ENCODE measurements around the gene RBFOX1.

RBFOX1 gene

GRCh38 chr16:7333180-7333725 is 608 bp downstream of the RBFOX1 start:
- Histone ChIP-seq H3K9me3 (ENCODE audit: control insufficient read depth in 2 of 2, low read length in 2 of 2) (no peaks in the 10 kb centered on the region), H3K4me3 (ENCODE audit: low read length in 2 of 2) (no peak overlapping the region), H3K36me3 (ENCODE audit: control insufficient read depth in 2 of 2, insufficient read depth in 2 of 2, low read length in 2 of 2) (no peaks in the 10 kb centered on the region), H3K27me3 (ENCODE audit: control insufficient read depth in 1 of 2, insufficient read depth in 2 of 2, low read length in 2 of 2) (peaks cover 0 to 3% of the 10 kb centered on the region in 2 donors), H3K4me1 (ENCODE audit: control insufficient read depth, insufficient read depth, low read length) (no peaks in the 10 kb centered on the region), H3K27ac (ENCODE audit: low read length) (no peak overlapping the region), H3K9ac (ENCODE audit: low read length in 2 of 2) (no peak overlapping the region)

- Histone ChIP-seq H3K36me3 (ENCODE audit: control insufficient read depth in 2 of 2, insufficient read depth in 2 of 2, low read length in 2 of 2) (no peaks in the 10 kb centered on the region), H3K4me1 (ENCODE audit: control insufficient read depth, insufficient read depth, low read length) (no peaks in the 10 kb centered on the region), H3K9me3 (ENCODE audit: control insufficient read depth in 2 of 2, low read length in 2 of 2) (no peaks in the 10 kb centered on the region), H3K27me3 (ENCODE audit: control insufficient read depth in 1 of 2, insufficient read depth in 2 of 2, low read length in 2 of 2) (peaks cover 0 to 3% of the 10 kb centered on the region in 2 donors), H3K4me3 (ENCODE audit: low read length in 2 of 2) (no peak overlapping the region), H3K27ac (ENCODE audit: low read length) (no peak overlapping the region), H3K9ac (ENCODE audit: low read length in 2 of 2) (no peak overlapping the region)
Measured at GRCh38 chr16:7334801-7335560, 2.3 kb downstream of the RBFOX1 start.

GRCh38 chr16:7335991-7336634 is 3.5 kb downstream of the RBFOX1 start:
- peaks cover 0 to 3% of the 10 kb centered on the region in 2 donors for H3K27me3 ChIP-seq (ENCODE audit: control insufficient read depth in 1 of 2, insufficient read depth in 2 of 2, low read length in 2 of 2)

GRCh38 chr16:7336742-7337141 is 4.1 kb downstream of the RBFOX1 start:
- Histone ChIP-seq H3K4me1 (ENCODE audit: control insufficient read depth, insufficient read depth, low read length) (no peaks in the 10 kb centered on the region), H3K9me3 (ENCODE audit: control insufficient read depth in 2 of 2, low read length in 2 of 2) (no peaks in the 10 kb centered on the region), H3K36me3 (ENCODE audit: control insufficient read depth in 2 of 2, insufficient read depth in 2 of 2, low read length in 2 of 2) (no peaks in the 10 kb centered on the region), H3K27me3 (ENCODE audit: control insufficient read depth in 1 of 2, insufficient read depth in 2 of 2, low read length in 2 of 2) (peaks cover 0 to 3% of the 10 kb centered on the region in 2 donors), H3K9ac (ENCODE audit: low read length in 2 of 2) (no peak overlapping the region), H3K4me3 (ENCODE audit: low read length in 2 of 2) (no peak overlapping the region), H3K27ac (ENCODE audit: low read length) (no peak overlapping the region)

More at GRCh38 chr16:7335991-7336634, 3.5 kb downstream of the RBFOX1 start:
- Histone ChIP-seq H3K9ac (ENCODE audit: low read length in 2 of 2) (no peak overlapping the region), H3K36me3 (ENCODE audit: control insufficient read depth in 2 of 2, insufficient read depth in 2 of 2, low read length in 2 of 2) (no peaks in the 10 kb centered on the region), H3K27ac (ENCODE audit: low read length) (no peak overlapping the region), H3K9me3 (ENCODE audit: control insufficient read depth in 2 of 2, low read length in 2 of 2) (no peaks in the 10 kb centered on the region), H3K4me1 (ENCODE audit: control insufficient read depth, insufficient read depth, low read length) (no peaks in the 10 kb centered on the region), H3K4me3 (ENCODE audit: low read length in 2 of 2) (no peak overlapping the region)

GRCh38 chr16:7338826-7339225 is 6.2 kb downstream of the RBFOX1 start:
- H3K9me3 ChIP-seq (ENCODE audit: control insufficient read depth in 2 of 2, low read length in 2 of 2): no peaks in the 10 kb centered on the region
- H3K4me3 ChIP-seq (ENCODE audit: low read length in 2 of 2): no peak overlapping the region
- H3K27me3 ChIP-seq (ENCODE audit: control insufficient read depth in 1 of 2, insufficient read depth in 2 of 2, low read length in 2 of 2): peaks cover 3 to 5% of the 10 kb centered on the region in 2 donors
- H3K9ac ChIP-seq (ENCODE audit: low read length in 2 of 2): no peak overlapping the region
- H3K36me3 ChIP-seq (ENCODE audit: control insufficient read depth in 2 of 2, insufficient read depth in 2 of 2, low read length in 2 of 2): no peaks in the 10 kb centered on the region
- no peak overlapping the region for H3K27ac ChIP-seq (ENCODE audit: low read length)
- no peaks in the 10 kb centered on the region for H3K4me1 ChIP-seq (ENCODE audit: control insufficient read depth, insufficient read depth, low read length)

GRCh38 chr16:7339700-7340099 is 7.1 kb downstream of the RBFOX1 start:
- no peak overlapping the region for H3K9ac ChIP-seq (ENCODE audit: low read length in 2 of 2)
- no peaks in the 10 kb centered on the region for H3K9me3 ChIP-seq (ENCODE audit: control insufficient read depth in 2 of 2, low read length in 2 of 2)
- H3K4me1 ChIP-seq (ENCODE audit: control insufficient read depth, insufficient read depth, low read length): no peaks in the 10 kb centered on the region
- peaks cover 3 to 5% of the 10 kb centered on the region in 2 donors for H3K27me3 ChIP-seq (ENCODE audit: control insufficient read depth in 1 of 2, insufficient read depth in 2 of 2, low read length in 2 of 2)
- H3K4me3 ChIP-seq (ENCODE audit: low read length in 2 of 2): no peak overlapping the region
- H3K27ac ChIP-seq (ENCODE audit: low read length): no peak overlapping the region
- no peaks in the 10 kb centered on the region for H3K36me3 ChIP-seq (ENCODE audit: control insufficient read depth in 2 of 2, insufficient read depth in 2 of 2, low read length in 2 of 2)

- no peaks in the 10 kb centered on the region for H3K9me3 ChIP-seq (ENCODE audit: control insufficient read depth in 2 of 2, low read length in 2 of 2)
- no peaks in the 10 kb centered on the region for H3K36me3 ChIP-seq (ENCODE audit: control insufficient read depth in 2 of 2, insufficient read depth in 2 of 2, low read length in 2 of 2)
- no peak overlapping the region for H3K27ac ChIP-seq (ENCODE audit: low read length)
- no peak overlapping the region for H3K9ac ChIP-seq (ENCODE audit: low read length in 2 of 2)
- peaks cover 3 to 5% of the 10 kb centered on the region in 2 donors for H3K27me3 ChIP-seq (ENCODE audit: control insufficient read depth in 1 of 2, insufficient read depth in 2 of 2, low read length in 2 of 2)
- H3K4me3 ChIP-seq (ENCODE audit: low read length in 2 of 2): no peak overlapping the region
- H3K4me1 ChIP-seq (ENCODE audit: control insufficient read depth, insufficient read depth, low read length): no peaks in the 10 kb centered on the region
Measured at GRCh38 chr16:7340938-7341337, 8.3 kb downstream of the RBFOX1 start.

- Histone ChIP-seq H3K27me3 (ENCODE audit: control insufficient read depth in 1 of 2, insufficient read depth in 2 of 2, low read length in 2 of 2) (peaks cover 0 to 5% of the 10 kb centered on the region in 2 donors), H3K27ac (ENCODE audit: low read length) (no peak overlapping the region), H3K36me3 (ENCODE audit: control insufficient read depth in 2 of 2, insufficient read depth in 2 of 2, low read length in 2 of 2) (no peaks in the 10 kb centered on the region), H3K9me3 (ENCODE audit: control insufficient read depth in 2 of 2, low read length in 2 of 2) (no peaks in the 10 kb centered on the region), H3K9ac (ENCODE audit: low read length in 2 of 2) (no peak overlapping the region), H3K4me1 (ENCODE audit: control insufficient read depth, insufficient read depth, low read length) (no peaks in the 10 kb centered on the region), H3K4me3 (ENCODE audit: low read length in 2 of 2) (no peak overlapping the region)
Measured at GRCh38 chr16:7342598-7342997, 10.0 kb downstream of the RBFOX1 start.

GRCh38 chr16:7343243-7343642 is 10.6 kb downstream of the RBFOX1 start:
- H3K27me3 ChIP-seq (ENCODE audit: control insufficient read depth in 1 of 2, insufficient read depth in 2 of 2, low read length in 2 of 2): peaks cover 0 to 5% of the 10 kb centered on the region in 2 donors
- H3K4me3 ChIP-seq (ENCODE audit: low read length in 2 of 2): no peak overlapping the region
- H3K36me3 ChIP-seq (ENCODE audit: control insufficient read depth in 2 of 2, insufficient read depth in 2 of 2, low read length in 2 of 2): no peaks in the 10 kb centered on the region
- H3K9me3 ChIP-seq (ENCODE audit: control insufficient read depth in 2 of 2, low read length in 2 of 2): no peaks in the 10 kb centered on the region
- H3K27ac ChIP-seq (ENCODE audit: low read length): no peak overlapping the region
- no peak overlapping the region for H3K9ac ChIP-seq (ENCODE audit: low read length in 2 of 2)
- H3K4me1 ChIP-seq (ENCODE audit: control insufficient read depth, insufficient read depth, low read length): no peaks in the 10 kb centered on the region

GRCh38 chr16:7344830-7345780 is 12.5 kb downstream of the RBFOX1 start:
- H3K36me3 ChIP-seq (ENCODE audit: control insufficient read depth in 2 of 2, insufficient read depth in 2 of 2, low read length in 2 of 2): no peaks in the 10 kb centered on the region
- no peak overlapping the region for H3K4me3 ChIP-seq (ENCODE audit: low read length in 2 of 2)
- no peaks in the 10 kb centered on the region for H3K9me3 ChIP-seq (ENCODE audit: control insufficient read depth in 2 of 2, low read length in 2 of 2)
- no peaks in the 10 kb centered on the region for H3K4me1 ChIP-seq (ENCODE audit: control insufficient read depth, insufficient read depth, low read length)
- H3K27ac ChIP-seq (ENCODE audit: low read length): no peak overlapping the region
- H3K27me3 ChIP-seq (ENCODE audit: control insufficient read depth in 1 of 2, insufficient read depth in 2 of 2, low read length in 2 of 2): peaks cover 0 to 5% of the 10 kb centered on the region in 2 donors
- H3K9ac ChIP-seq (ENCODE audit: low read length in 2 of 2): no peak overlapping the region
